HG03378 (cell line): ENCODE data around the gene GNG8.
"Not testable (repeated sequence)": the region's sequence is repeated elsewhere in the genome, so short reads cannot be mapped to it uniquely, and the experiment has no call there.

Experiments
- ATAC-seq: cut with Tn5 transposase; IDR thresholded peaks from one replicate; pipeline ENCODE4 v1.9.1; 2021; ENCODE audit warnings: mild to moderate bottlenecking, moderate library complexity; ENCODE audit not compliant: unreplicated experiment

GNG8 gene

GRCh38 chr19:46648060-46648960 is 12.3 kb upstream of the GNG8 start:
- ATAC-seq: no peak

GRCh38 chr19:46646402-46646801 is 10.4 kb upstream of the GNG8 start:
- no peak for ATAC-seq

GRCh38 chr19:46644720-46645119 is 8.7 kb upstream of the GNG8 start:
- no peak for ATAC-seq

- no peak for ATAC-seq
These were observed 4.7 kb upstream of the GNG8 start for GRCh38 chr19:46640656-46641055.

GRCh38 chr19:46639358-46640182 is 3.6 kb upstream of the GNG8 start:
- no peak for ATAC-seq

- ATAC-seq: no peak
These were observed 1.2 kb upstream of the GNG8 start for GRCh38 chr19:46637224-46637623.

GRCh38 chr19:46634656-46635218 is 1.3 kb downstream of the GNG8 start:
- ATAC-seq: no peak

GRCh38 chr19:46634045-46634655 is 1.9 kb downstream of the GNG8 start:
- ATAC-seq: no peak

GRCh38 chr19:46633130-46633529 is 2.9 kb downstream of the GNG8 start:
- ATAC-seq: no peak

- no peak for ATAC-seq
These were observed 4.5 kb downstream of the GNG8 start for GRCh38 chr19:46631481-46631880.

GRCh38 chr19:46630586-46631205 is 5.3 kb downstream of the GNG8 start:
- no peak for ATAC-seq

- ATAC-seq: no peak
These were observed 6.4 kb downstream of the GNG8 start for GRCh38 chr19:46629546-46630025.

- not testable (repeated sequence) for ATAC-seq
These were observed 7.0 kb downstream of the GNG8 start for GRCh38 chr19:46628970-46629369.

GRCh38 chr19:46626446-46626845 is 9.6 kb downstream of the GNG8 start:
- ATAC-seq: no peak

- no peak for ATAC-seq
These were observed 10.3 kb downstream of the GNG8 start for GRCh38 chr19:46625731-46626130.

GRCh38 chr19:46624958-46625661 is 10.9 kb downstream of the GNG8 start, which contains the start of gene PTGIR:
TSS of gene PTGIR (minus strand) at chr19:46625089. CDS start at chr19:46624225, 864 bp downstream.
- ATAC-seq: no peak

- no peak for ATAC-seq
These were observed 12.0 kb downstream of the GNG8 start for GRCh38 chr19:46623915-46624502.

GRCh38 chr19:46622118-46622446 is 13.9 kb downstream of the GNG8 start:
- no peak for ATAC-seq
